Neural cell (in vitro differentiated cells): ENCODE data around the gene CYP2A6.

Experiments used
- CTCF ChIP-seq: fragments of 450-650 bp; IDR thresholded peaks from 2 replicates; pipeline ENCODE4 v1.5.1; 2014; ENCODE audit warnings: antibody characterized with exemption, mild to moderate bottlenecking, moderate library complexity; ENCODE audit not compliant: poor library complexity, severe bottlenecking
- EZH2 ChIP-seq: fragments of 200-600, 300-800 bp; shearing (Covaris generic), sonication (generic); IDR thresholded peaks from 2 replicates; pipeline ENCODE4 v1.6.1; 2014; ENCODE audit warnings: antibody characterized with exemption, low read length, borderline replicate concordance, mild to moderate bottlenecking; ENCODE audit not compliant: insufficient read depth, poor library complexity, severe bottlenecking
- POLR2AphosphoS5 ChIP-seq: IDR thresholded peaks from 2 replicates; pipeline ENCODE4 v1.6.1; 2012
- REST ChIP-seq: IDR thresholded peaks from 2 replicates; pipeline ENCODE4 v1.6.1; 2012; ENCODE audit warnings: borderline replicate concordance
- SMC3 ChIP-seq: fragments of 450-650 bp; conservative IDR thresholded peaks from 2 replicates; pipeline ENCODE4 v1.6.1; 2014; ENCODE audit warnings: antibody characterized with exemption, mild to moderate bottlenecking, moderate library complexity; ENCODE audit not compliant: poor library complexity

- TF ChIP-seq CTCF: peak; percentile 99
- TF ChIP-seq REST: no peak
- peak; percentile 91 for TF ChIP-seq SMC3
- TF ChIP-seq EZH2: no peak
- peak; percentile 68 for TF ChIP-seq POLR2AphosphoS5
Measured at GRCh38 chr19:40806423-40807146, 43.7 kb downstream of the CYP2A6 start.
